ENCODE results near the gene TTC9B.
A peak's percentile ranks its signal among the peaks of the same experiment; 100 is the strongest.

TTC9B gene

GRCh38 chr19:40247735-40248262 lies 29.6 kb upstream of the TTC9B start:
- DNase-seq (ENCODE audit: low spot score), result no peak

GRCh38 chr19:40247178-40247577 lies 29.0 kb upstream of the TTC9B start:
- no peak for DNase-seq (ENCODE audit: low spot score)

GRCh38 chr19:40246292-40247073 lies 28.3 kb upstream of the TTC9B start:
- DNase-seq (ENCODE audit: low spot score), result no peak

- no peak for DNase-seq (ENCODE audit: low spot score)
These were observed 27.4 kb upstream of the TTC9B start for GRCh38 chr19:40245506-40246128.

GRCh38 chr19:40244579-40245317 lies 26.6 kb upstream of the TTC9B start:
- DNase-seq (ENCODE audit: low spot score), result no peak

GRCh38 chr19:40243181-40243580 lies 25.0 kb upstream of the TTC9B start:
- no peak for DNase-seq (ENCODE audit: low spot score)

GRCh38 chr19:40242480-40242879 lies 24.3 kb upstream of the TTC9B start:
- DNase-seq (ENCODE audit: low spot score), result no peak

GRCh38 chr19:40241809-40242384 lies 23.7 kb upstream of the TTC9B start:
- peak; percentile 88 for DNase-seq (ENCODE audit: low spot score)

GRCh38 chr19:40241125-40241808 lies 23.1 kb upstream of the TTC9B start:
- no peak for DNase-seq (ENCODE audit: low spot score)

GRCh38 chr19:40240332-40240731 lies 22.1 kb upstream of the TTC9B start:
- DNase-seq (ENCODE audit: low spot score), result no peak

- DNase-seq (ENCODE audit: low spot score), result no peak
These were observed 21.4 kb upstream of the TTC9B start for GRCh38 chr19:40239415-40240226.

- DNase-seq (ENCODE audit: low spot score), result no peak
These were observed 20.6 kb upstream of the TTC9B start for GRCh38 chr19:40238775-40239174.

- DNase-seq (ENCODE audit: low spot score), result no peak
These were observed 19.6 kb upstream of the TTC9B start for GRCh38 chr19:40237791-40238190.

- no peak for DNase-seq (ENCODE audit: low spot score)
These were observed 18.2 kb upstream of the TTC9B start for GRCh38 chr19:40236366-40236765.

GRCh38 chr19:40236026-40236355 lies 17.8 kb upstream of the TTC9B start:
- DNase-seq (ENCODE audit: low spot score), result no peak

- no peak for DNase-seq (ENCODE audit: low spot score)
These were observed 17.2 kb upstream of the TTC9B start for GRCh38 chr19:40235238-40236025.

GRCh38 chr19:40234429-40235237 lies 16.4 kb upstream of the TTC9B start:
- no peak for DNase-seq (ENCODE audit: low spot score)

GRCh38 chr19:40233811-40234389 lies 15.7 kb upstream of the TTC9B start:
- DNase-seq (ENCODE audit: low spot score), result no peak
